Spleen (tissue), 11 donors: Measurements from ENCODE around the gene CLCN5. TPM values are rescaled to one million over a fixed set of nuclear protein-coding genes. Genes with fewer than 3 reads are reported as not detected.

ENCODE experiments used
- DNase-seq: peaks from one replicate; pipeline ENCODE4 v3.0.0-alpha.2; 2020
- H3K27ac ChIP-seq, 8 donors: fragments of 200-600 bp; sonication (generic) in 7 of 8; 1 replicate in 4 of 8; 2 replicates in 4 of 8; pipeline versions ENCODE4 v1.5.0 to v1.8.0; 2016 to 2021; ENCODE audit warnings: inconsistent platforms in 4 of 8, mild to moderate bottlenecking in 4 of 8, moderate library complexity in 1 of 8
- H3K27me3 ChIP-seq, 7 donors: fragments of 200-600 bp; sonication (generic) in 6 of 7; replicated peaks in 1 of 7; 1 replicate in 4 of 7; 2 replicates in 3 of 7; pipeline versions ENCODE4 v1.5.0 to v1.8.0; 2016 to 2021; ENCODE audit warnings: inconsistent platforms in 3 of 7, mild to moderate bottlenecking in 1 of 7
- H3K36me3 ChIP-seq, 6 donors: fragments of 200-600 bp; sonication (generic) in 5 of 6; 1 replicate in 4 of 6; 2 replicates in 2 of 6; pipeline versions ENCODE4 v1.5.0 to v1.8.0; 2016 to 2021; ENCODE audit warnings: inconsistent platforms in 2 of 6
- H3K4me1 ChIP-seq, 6 donors: fragments of 200-600 bp; sonication (generic) in 5 of 6; 1 replicate in 3 of 6; 2 replicates in 3 of 6; pipeline versions ENCODE4 v1.5.0 to v1.8.0; 2016 to 2021; ENCODE audit warnings: inconsistent platforms in 3 of 6
- H3K4me3 ChIP-seq, 8 donors: fragments of 200-600 bp; sonication (generic) in 7 of 8; 1 replicate in 4 of 8; 2 replicates in 4 of 8; pipeline versions ENCODE4 v1.5.0 to v1.8.0; 2016 to 2021; ENCODE audit warnings: inconsistent platforms in 4 of 8, mild to moderate bottlenecking in 4 of 8, moderate library complexity in 2 of 8
- H3K9me3 ChIP-seq, 8 donors: fragments of 200-600 bp; sonication (generic) in 7 of 8; 1 replicate in 4 of 8; 2 replicates in 4 of 8; pipeline versions ENCODE4 v1.5.0 to v1.8.0; 2016 to 2021; ENCODE audit warnings: inconsistent platforms in 4 of 8
- CTCF ChIP-seq, 11 experiments: fragments of 200-600 bp in 7 of 11; fragments of 450-650 bp in 4 of 11; sonication (generic) in 4 of 11; IDR thresholded peaks in 8 of 11; conservative IDR thresholded peaks in 3 of 11; 1 replicate in 7 of 11; 2 replicates in 4 of 11; pipeline versions ENCODE4 v1.4.0 to v1.8.0; 2016 to 2021; ENCODE audit warnings: antibody characterized with exemption in 11 of 11, inconsistent platforms in 4 of 11, mild to moderate bottlenecking in 1 of 11
- POLR2A ChIP-seq, 3 donors: fragments of 450-650 bp; IDR thresholded peaks; one replicate each; pipeline ENCODE4 v1.5.1; 2017; ENCODE audit warnings: antibody characterized with exemption in 3 of 3, mild to moderate bottlenecking in 1 of 3
- POLR2AphosphoS5 ChIP-seq, 3 donors: sonication (generic); formaldehyde crosslinking; IDR thresholded peaks; one replicate each; pipeline ENCODE4 v1.5.1; 2017; ENCODE audit warnings: antibody characterized with exemption in 3 of 3
- WGBS, 5 donors: extraction: QIAGEN DNeasy Blood & Tissue Kit in 3 of 5; methylation state at CpG; one replicate each; pipeline versions ENCODE4 v1.1.5 to v1.1.7; 2013 to 2018; 5-methylcytosine and 5-hydroxymethylcytosine counted together
- intact Hi-C: fragments of 100-400 bp; cut with DNase I; formaldehyde crosslinking; loops from one replicate; pipeline ENCODE4 v1.15.0; 2023; ENCODE audit warnings: low total_unique reads
- polyA plus RNA-seq, 3 donors: library from polyadenylated mRNA; stranded (reverse); fragments of 200-250 nt; gene quantifications; one replicate each; pipeline ENCODE4 v1.2.1, GENCODE V29; 2013
- total RNA-seq, 7 donors: library from RNA; depleted of rRNA in 3 of 7; stranded (reverse); fragments of >200 nt in 3 of 7; fragmentation: NEBNext Ultra II Directional in 4 of 7; extraction: Animal tissue kit (Norgen Biotek cat#: 25700) in 4 of 7; gene quantifications; one replicate each; pipeline versions ENCODE4 v1.1.0 to v1.2.1, GENCODE V29; 2016 to 2021
- donor health status: healthy with polysubstance abuse.
- donor health status: DM: no; HTN: no; CAD: no; lungs with moderate emphysema.
- donor health status: DM: no; HTN: no; CAD: no.
- donor health status: Bipolar disorder and iron deficiency.
- donor health status: healthy.
- donor health status: DM: no; HTN: no; CAD: no.
- donor health status: DM: yes; HTN: yes; CAD: no.

Gene CLCN5
- total and polyA plus RNA-seq, 10 donors = 0.71 to 8.9 (median 6.3) TPM

DNA sequence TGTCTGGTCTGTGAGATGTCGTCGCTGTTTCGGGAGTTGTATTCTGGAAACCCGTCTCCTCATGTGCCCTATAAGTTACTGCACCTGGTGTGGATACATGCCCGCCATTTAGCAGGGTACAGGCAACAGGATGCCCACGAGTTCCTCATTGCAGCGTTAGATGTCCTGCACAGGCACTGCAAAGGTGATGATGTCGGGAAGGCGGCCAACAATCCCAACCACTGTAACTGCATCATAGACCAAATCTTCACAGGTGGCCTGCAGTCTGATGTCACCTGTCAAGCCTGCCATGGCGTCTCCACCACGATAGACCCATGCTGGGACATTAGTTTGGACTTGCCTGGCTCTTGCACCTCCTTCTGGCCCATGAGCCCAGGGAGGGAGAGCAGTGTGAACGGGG, 41.7 kb upstream of the CLCN5 start:
- DNase-seq = no peak
- peaks cover 0 to 46% (median 24%) of the 10 kb centered on the region in 6 donors for H3K4me1 ChIP-seq
- no peak overlapping the region for H3K27ac ChIP-seq
- intact Hi-C loops = no loop called here
- H3K4me3 ChIP-seq = peak overlapping the region in 1 of 8 donors; percentile 77
- WGBS, 5 donors = 80 to 93% (median 92%) methylated on average over 9 to 12 of the region's 12 CpGs
- no peaks in the 10 kb centered on the region for H3K36me3 ChIP-seq
- H3K9me3 ChIP-seq = no peaks in the 10 kb centered on the region
- H3K27me3 ChIP-seq = no peaks in the 10 kb centered on the region
- TF ChIP-seq POLR2AphosphoS5 (IDR thresholded peaks at IDR 0.05) = no peak
- TF ChIP-seq POLR2A (IDR thresholded peaks at IDR 0.05) = no peak
- TF ChIP-seq CTCF (IDR thresholded peaks at IDR 0.05 in 8 of 11, conservative IDR thresholded peaks at IDR 0.05 in 3 of 11) = no peak

DNA sequence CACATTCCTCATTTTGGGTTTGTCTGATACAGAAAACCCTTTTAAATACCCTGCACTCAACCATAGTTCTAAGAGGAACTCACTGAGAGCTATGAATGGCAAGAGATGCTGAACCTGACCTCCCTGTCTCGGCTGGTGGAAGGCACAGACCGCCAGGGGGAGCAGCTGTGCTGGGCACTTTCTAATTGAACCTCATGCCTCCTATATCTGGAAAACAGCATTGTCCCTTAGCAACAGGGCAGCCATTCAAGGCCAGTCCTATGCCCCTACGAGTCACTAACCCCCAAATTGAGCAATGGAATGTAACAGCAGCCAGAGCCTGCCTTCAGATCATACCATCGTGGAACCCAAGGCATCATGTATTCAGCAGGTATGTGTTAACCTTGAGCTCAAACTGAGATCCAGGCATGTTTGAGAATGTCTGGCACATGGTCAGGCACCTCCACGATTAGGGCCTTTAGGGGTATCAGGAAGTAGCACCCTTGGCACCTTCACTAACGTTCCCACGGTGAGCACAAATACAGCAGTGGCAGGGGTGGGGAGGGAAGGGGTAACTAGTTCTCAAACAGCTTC, 38.0 kb upstream of the CLCN5 start:
- peaks cover 0 to 24% (median 7%) of the 10 kb centered on the region in 6 donors for H3K4me1 ChIP-seq
- WGBS, 5 donors = 39 to 49% (median 45%) methylated on average over 6 to 7 of the region's 7 CpGs
- no peaks in the 10 kb centered on the region for H3K36me3 ChIP-seq
- H3K4me3 ChIP-seq = no peak overlapping the region
- no peak overlapping the region for H3K27ac ChIP-seq
- intact Hi-C loops = no loop called here
- TF ChIP-seq POLR2AphosphoS5 (IDR thresholded peaks at IDR 0.05) (no peak), CTCF (IDR thresholded peaks at IDR 0.05 in 8 of 11, conservative IDR thresholded peaks at IDR 0.05 in 3 of 11) (peak in 9 of 11 experiments; percentile 44 to 81 (median 72))
- H3K9me3 ChIP-seq = no peaks in the 10 kb centered on the region
- DNase-seq = peak; percentile 86
- no peaks in the 10 kb centered on the region for H3K27me3 ChIP-seq

DNA sequence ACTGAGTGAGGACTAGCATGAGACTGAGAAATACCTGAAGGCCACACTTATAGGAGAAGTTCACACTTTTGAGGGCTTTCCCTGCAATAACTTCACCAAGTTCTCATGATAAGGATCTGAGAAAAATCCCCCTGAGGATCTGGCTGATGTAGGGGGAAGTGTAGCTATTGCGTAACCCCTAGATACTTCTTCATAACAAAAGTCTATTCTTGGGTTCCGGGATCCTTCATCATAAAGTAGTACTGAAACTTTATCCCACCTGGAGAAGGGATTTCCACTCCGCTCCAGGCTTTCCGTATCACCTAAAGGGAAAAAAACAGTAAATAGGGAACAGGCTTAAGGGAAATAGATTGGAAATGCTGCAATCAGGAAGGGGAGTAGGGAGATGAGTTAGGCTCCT, 29.9 kb upstream of the CLCN5 start:
- intact Hi-C loops = no loop called here
- TF ChIP-seq POLR2A (IDR thresholded peaks at IDR 0.05) (no peak), POLR2AphosphoS5 (IDR thresholded peaks at IDR 0.05) (no peak), CTCF (IDR thresholded peaks at IDR 0.05 in 8 of 11, conservative IDR thresholded peaks at IDR 0.05 in 3 of 11) (no peak)
- Histone ChIP-seq H3K36me3 (no peaks in the 10 kb centered on the region), H3K9me3 (peaks cover 0 to 14% (median 5%) of the 10 kb centered on the region in 8 donors), H3K4me3 (no peak overlapping the region), H3K27me3 (no peaks in the 10 kb centered on the region), H3K4me1 (no peaks in the 10 kb centered on the region), H3K27ac (no peak overlapping the region)
- no peak for DNase-seq
- WGBS, 5 donors = 57 to 81% (median 75%) methylated on average over 4 of the region's 4 CpGs

DNA sequence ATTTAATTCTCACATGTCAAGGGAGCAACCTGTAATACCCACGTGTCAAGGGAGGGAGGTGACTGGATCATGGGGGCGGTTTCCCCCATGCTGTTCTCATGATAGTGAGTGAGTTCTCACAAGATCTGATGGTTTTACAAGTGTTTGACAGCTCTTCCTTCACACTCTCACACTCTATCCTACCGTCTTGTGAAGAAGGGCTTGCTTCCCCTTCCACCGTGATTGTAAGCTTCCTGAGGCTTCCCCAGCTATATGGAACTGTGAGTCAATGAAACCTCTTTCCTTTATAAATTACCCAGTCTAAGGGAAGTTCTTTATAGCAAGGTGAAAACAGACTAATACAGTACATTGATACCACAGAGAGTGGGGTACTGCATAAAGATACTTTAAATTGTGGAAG, 25.4 kb upstream of the CLCN5 start:
- no peak for TF ChIP-seq POLR2A (IDR thresholded peaks at IDR 0.05)
- no peak for TF ChIP-seq CTCF (IDR thresholded peaks at IDR 0.05 in 8 of 11, conservative IDR thresholded peaks at IDR 0.05 in 3 of 11)
- no peak for TF ChIP-seq POLR2AphosphoS5 (IDR thresholded peaks at IDR 0.05)
- Histone ChIP-seq H3K4me1 (no peaks in the 10 kb centered on the region), H3K9me3 (peaks cover 0 to 22% (median 10%) of the 10 kb centered on the region in 8 donors), H3K27me3 (peaks cover 0 to 14% (median 6%) of the 10 kb centered on the region in 7 donors), H3K36me3 (no peaks in the 10 kb centered on the region), H3K27ac (no peak overlapping the region), H3K4me3 (no peak overlapping the region)
- intact Hi-C loops = no loop called here
- DNase-seq = no peak
- 61 to 91% (median 84%) methylated on average over 4 of the region's 4 CpGs for WGBS, 5 donors
